DMS53 treated with DMSO at 0.1 percent for 48 hours (cell line): ENCODE data around the gene E2F8.

Experiments used
- DNase-seq: peaks from one replicate; lab custom pipeline; 2025; ENCODE audit not compliant: unreplicated experiment; lab: John Stamatoyannopoulos, UW

E2F8 gene

GRCh38 chr11:19220903-19221724 is 19.6 kb downstream of the E2F8 start:
- no peak for DNase-seq

DNA sequence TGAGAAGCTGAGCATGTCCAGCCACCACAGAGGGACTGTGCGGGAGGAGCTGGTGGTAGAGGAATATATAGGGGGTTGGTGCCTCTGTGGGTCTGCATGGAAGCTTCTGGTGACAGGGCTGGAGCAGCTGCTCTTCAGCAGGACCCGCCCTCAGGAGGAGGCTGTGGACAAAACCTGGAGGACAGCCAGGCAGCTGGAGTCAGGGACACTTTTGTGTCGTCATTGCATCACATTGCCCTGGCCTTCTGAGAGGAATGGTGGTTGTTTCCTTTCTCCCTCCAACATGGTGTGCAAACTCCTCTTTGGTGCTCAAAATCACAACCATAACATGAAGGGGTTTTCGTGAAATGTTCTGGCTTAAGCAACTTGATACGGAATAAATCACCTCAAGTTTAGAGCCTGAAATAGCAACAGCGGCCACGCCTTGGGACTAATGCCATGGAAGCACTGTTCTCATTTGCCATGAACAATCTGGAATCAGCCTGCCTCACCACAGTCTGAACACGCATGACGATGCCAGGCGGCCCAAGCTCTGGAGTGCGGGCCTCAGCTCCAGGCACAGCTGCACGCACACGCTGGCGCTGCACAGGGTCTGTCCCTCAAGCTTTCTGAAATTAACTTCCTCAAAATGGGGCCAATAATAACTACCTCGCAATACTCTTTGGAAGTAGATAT is 21.8 kb downstream of the E2F8 start:
- DNase-seq: no peak

DNA sequence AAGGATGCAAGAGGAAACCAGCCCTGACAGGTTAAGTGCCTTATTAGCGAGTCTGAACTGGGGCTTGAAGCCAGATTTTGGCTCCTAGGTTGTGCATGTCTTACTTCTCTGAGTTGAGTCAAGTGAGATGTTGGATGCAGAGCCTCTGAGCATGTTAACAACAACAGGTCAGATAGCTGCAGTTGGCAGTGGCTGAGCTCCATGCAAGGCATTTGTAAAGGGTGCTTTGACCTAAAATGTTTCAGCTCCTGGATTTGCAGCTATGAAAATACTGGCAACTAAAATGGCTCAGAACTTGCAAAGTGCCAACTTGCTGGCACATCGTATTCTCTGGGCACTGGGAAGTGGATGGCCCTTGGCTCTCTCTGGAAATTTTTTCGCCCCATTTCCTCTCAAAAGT is 22.5 kb downstream of the E2F8 start:
- DNase-seq: no peak

GRCh38 chr11:19216709-19217374 is 23.9 kb downstream of the E2F8 start:
- DNase-seq: no peak

DNA sequence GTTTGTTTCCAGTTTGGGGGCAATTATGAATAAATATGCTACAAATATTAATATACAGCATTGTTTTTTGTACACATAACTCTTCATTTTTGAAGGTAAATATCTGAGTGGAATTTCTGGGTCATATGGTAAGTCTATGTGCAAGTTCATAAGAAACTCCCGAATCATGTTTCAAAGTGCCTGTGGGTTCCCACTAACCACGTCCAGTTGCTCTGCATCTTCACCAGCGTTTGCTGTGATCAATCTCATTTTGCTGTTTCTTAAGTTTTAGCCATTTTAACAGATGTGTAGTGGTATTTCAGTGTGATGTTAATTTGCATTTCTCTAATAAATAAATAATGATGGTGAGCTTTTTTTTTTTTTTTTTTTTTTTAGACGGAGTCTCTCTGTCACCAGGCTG is 24.7 kb downstream of the E2F8 start:
- no peak for DNase-seq

DNA sequence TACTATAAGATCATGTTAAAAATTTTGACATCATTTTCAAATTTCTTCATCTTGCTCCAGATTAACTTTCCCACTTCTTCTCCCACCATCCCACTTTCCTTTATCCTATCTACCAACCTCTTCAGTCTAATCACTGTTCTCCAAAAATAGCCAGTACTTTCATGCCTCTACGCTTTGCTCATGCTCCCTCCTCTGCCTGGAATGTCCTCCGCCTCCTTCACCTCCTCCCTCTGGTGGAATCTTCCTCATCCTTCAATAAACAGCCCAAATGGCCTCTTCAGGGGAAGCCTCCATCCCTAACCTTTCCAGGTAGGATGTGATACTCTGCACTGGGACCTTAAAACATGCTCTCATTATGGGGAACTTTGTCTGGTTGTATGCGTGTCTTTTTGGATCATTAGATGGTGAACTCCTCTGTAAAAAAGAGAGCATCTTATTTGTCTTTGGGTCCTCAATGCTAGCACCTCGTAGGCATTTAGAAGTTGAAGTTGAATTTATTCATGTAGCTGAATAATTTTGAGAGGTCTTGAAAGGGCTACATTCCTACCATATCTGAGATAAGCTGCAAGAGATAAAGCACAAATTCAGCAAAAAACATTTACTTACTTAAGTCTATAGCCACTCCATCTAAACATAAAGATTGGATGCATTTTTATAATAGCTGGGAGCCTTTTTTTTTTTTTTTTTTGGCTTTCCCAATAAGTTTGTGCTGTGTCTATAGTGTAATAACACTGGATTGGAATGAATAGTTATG is 31.0 kb downstream of the E2F8 start:
- no peak for DNase-seq

GRCh38 chr11:19208959-19209546 is 31.7 kb downstream of the E2F8 start:
- no peak for DNase-seq

DNA sequence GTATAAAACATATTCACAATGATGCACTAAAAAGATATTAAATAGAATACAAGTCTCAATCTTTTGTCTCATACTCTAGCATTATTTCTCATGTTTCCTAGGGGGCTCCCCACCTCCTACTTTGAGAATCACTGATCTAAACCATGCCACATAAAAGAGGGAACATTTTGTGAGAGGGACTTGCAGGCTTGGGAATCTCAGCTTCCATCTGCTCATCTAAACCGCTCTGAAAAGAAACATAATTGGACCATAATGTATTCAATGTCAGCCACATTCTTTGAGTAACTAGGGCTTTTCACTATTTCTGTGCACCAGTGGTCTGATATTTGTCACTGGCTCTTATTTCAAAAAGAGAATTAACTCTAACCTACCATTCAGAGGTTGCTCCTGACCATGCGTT is 32.6 kb downstream of the E2F8 start:
- no peak for DNase-seq

- no peak for DNase-seq
Observed at GRCh38 chr11:19204836-19205235, 35.9 kb downstream of the E2F8 start.

DNA sequence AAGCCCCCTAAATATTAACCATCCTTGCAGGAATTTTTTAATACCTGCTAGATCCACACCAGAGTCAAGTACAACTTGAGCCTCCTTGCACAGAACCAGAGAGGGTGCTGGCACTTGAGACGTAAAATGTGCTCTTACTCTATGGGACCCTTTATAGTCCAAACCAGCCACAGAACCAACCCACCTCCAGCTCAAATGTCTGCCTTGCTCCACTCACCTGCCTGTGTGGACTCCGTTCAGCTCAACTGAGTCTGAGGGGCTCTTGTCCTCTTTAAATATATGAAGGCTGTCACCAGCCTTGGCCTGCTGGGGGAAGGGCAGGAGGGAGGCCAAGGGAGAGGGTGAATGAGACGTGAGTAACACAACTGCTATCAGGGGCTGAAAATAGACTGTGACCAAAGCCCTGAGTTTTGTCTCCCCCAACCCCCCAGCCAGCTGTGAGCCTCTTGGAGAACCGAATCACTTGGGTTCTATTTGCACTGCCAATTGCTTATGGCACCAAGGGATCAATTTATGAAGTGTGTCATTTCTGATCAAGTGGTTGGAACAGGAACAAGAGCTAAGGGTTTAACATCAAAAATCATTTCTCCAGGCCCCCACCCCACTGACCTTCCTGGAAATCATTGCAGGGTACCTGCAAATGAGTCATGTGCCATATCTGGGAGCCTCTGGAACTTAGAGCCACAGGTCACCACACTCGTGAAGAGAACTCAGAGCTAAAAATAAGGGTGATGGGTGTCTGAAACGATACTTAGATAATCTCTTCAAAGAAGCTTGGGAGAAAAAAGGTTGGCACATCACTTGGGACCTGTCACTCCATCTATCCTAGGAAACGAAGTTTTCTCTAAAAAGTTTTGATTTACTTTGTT is 38.8 kb downstream of the E2F8 start, which contains the start of gene CSRP3:
CSRP3 (minus strand) TSS at position 247 of the 869 bp plus-strand sequence. CDS start 9,535 bp downstream, outside the sequence.
- DNase-seq: no peak

DNA sequence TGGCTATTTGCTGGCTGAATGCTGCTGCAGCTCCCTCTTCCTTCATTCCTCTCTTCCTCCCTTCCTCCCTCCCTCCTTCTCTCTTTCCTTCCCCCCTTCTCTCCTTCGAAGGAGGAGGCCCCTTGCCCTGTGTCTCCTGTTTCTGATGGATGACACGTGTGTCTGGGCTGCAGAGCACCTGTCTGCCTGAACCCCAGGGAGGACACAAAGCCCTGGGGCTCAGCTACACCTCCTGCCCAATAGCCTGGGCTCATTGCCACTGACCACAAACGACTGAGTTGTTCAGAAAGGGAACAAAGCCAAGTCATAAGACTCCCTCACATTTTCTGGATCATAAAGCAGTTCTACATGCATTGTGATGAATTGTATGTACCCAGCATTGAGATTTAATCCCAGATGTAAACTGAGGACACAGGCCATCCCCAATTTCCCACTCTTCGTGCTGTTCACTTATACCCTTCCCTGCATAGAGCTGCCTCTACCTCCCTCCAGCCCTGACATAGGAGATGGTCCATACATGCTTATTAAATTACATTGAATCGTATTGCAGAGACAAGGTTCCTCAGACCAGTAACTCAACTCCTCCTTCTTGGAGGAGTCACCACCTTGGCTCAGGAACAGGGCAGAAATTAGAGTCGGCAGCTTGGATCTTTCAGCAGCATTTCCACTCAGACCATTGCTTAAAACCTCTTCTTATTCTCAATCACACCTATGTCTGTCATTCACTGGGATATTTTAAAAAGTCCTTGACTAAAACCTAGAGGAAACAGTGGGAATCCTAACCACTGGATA is 40.1 kb downstream of the E2F8 start:
- DNase-seq: no peak

GRCh38 chr11:19199771-19200170 is 41.0 kb downstream of the E2F8 start:
- no peak for DNase-seq

GRCh38 chr11:19199048-19199447 is 41.7 kb downstream of the E2F8 start:
- DNase-seq: no peak

DNA sequence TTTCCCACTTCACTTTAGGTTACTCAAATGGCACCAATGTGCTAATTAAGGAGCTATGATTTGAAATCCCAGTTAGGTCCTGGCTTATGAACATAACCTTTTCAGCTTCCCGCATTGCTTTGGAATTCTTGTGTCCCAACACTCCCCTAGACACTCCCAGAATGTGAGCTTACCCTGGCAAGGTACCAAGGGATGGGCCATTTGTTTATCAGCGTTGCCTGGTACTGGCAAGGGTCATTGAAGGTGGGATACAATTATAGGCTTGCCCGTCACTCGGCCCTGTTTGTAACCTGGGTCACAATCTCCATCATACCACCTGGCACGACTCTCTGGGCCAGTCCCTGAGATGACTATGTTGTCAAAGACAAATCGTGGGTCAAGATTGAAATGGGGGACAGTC is 44.3 kb downstream of the E2F8 start:
- no peak for DNase-seq

GRCh38 chr11:19194620-19195308 is 46.0 kb downstream of the E2F8 start:
- no peak for DNase-seq

DNA sequence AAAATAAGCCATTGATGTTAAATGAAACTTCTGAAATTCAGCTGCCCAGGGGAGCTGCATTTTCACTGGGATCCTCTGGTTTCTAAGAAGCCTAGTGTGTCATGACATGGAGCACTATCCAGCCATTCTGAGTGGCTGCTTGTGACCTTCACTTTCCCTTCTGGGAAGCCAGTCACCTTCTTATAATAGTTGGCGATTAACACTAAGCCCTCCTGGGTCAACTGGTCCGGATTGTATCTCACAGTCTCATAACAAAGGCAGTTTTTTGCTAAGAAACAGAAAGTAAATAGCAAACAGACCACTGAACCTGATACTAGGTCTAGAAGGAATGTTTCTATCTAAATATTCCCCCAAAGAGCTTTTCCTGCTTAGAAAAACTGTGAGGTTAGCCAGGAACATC is 46.8 kb downstream of the E2F8 start:
- no peak for DNase-seq

DNA sequence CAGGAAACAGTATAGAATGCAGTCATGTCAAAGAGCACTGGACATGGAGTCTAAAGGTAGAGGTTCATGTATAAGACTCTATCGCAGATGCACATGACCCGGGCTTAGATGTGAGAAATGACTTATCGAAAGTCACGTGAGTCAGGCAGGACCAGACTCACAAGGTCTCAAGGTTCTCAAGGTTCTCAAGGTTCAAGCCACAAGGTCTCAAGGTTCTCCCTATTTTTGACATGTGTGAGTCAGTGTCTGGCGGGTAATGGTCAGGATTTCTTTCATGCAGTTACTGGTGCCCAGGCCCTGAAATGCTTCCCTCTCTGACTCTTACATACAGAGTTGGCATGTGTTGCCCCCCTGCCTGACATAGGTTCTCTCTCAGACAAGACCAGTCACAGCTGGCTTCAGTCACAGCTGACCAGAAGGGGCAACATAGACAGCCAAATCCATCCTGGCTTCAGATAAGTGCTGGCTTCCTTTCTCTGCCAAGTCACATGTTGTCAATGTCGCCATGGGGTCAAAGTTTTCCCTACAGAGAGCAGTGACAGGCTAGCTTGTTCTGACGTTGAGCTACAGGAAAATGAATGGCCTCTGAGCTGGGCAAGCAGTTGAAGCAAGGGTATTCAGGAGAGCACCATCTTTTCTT is 49.1 kb downstream of the E2F8 start:
- DNase-seq: no peak

- DNase-seq: no peak
Observed at GRCh38 chr11:19187833-19188258, 52.9 kb downstream of the E2F8 start.
